Adipocyte (in vitro differentiated cells): ENCODE data around the gene SERTM1.

Source experiments
- DNase-seq: peaks from one replicate; pipeline ENCODE4 v3.0.0-alpha.2; 2015; ENCODE audit warnings: low read depth
- H3K27me3 ChIP-seq: replicated peaks from 2 replicates; pipeline ENCODE4 v1.7.0; 2013; ENCODE audit warnings: mild to moderate bottlenecking, low read length, moderate library complexity; ENCODE audit not compliant: control insufficient read depth, insufficient read depth
- H3K36me3 ChIP-seq: 2 replicates; pipeline ENCODE4 v1.7.0; 2013; ENCODE audit warnings: low read length, mild to moderate bottlenecking, moderate library complexity; ENCODE audit not compliant: control insufficient read depth, insufficient read depth, severe bottlenecking
- H3K4me1 ChIP-seq: 2 replicates; pipeline ENCODE4 v1.7.0; 2013; ENCODE audit warnings: mild to moderate bottlenecking, low read length, moderate library complexity; ENCODE audit not compliant: control insufficient read depth, insufficient read depth
- H3K4me3 ChIP-seq: 2 replicates; pipeline ENCODE4 v1.7.0; 2013; ENCODE audit warnings: mild to moderate bottlenecking, low read length, moderate library complexity
- H3K9ac ChIP-seq: 2 replicates; pipeline ENCODE4 v1.7.0; 2013; ENCODE audit warnings: mild to moderate bottlenecking, low read length, moderate library complexity
- H3K9me3 ChIP-seq: 2 replicates; pipeline ENCODE4 v1.7.0; 2013; ENCODE audit warnings: mild to moderate bottlenecking, low read length, moderate library complexity; ENCODE audit not compliant: control insufficient read depth

SERTM1 gene

DNA sequence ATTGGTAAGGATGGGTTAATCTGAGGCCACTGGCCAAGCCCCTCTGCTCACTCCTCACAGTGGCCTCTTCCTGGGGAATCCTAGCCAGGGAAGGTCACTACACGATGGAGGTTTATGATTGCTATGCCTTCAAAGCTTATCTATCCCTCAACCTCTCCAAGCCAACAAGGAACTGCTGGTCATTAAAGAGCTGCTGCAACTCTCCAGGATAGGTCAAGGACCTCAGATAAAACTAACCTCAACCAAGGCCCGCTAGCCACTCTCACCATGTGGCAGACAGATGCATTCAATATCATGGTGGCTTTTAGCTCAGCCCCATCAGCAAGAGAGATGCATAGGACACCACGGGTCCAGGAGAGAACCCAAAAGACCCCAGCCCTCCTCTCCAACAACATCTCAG lies 71.6 kb downstream of the SERTM1 start:
- Histone ChIP-seq H3K4me1 (no peaks in the 10 kb centered on the region), H3K9ac (no peak overlapping the region), H3K36me3 (no peaks in the 10 kb centered on the region), H3K27me3 (no peaks in the 10 kb centered on the region), H3K9me3 (no peaks in the 10 kb centered on the region), H3K4me3 (no peak overlapping the region)
- no peak for DNase-seq

DNA sequence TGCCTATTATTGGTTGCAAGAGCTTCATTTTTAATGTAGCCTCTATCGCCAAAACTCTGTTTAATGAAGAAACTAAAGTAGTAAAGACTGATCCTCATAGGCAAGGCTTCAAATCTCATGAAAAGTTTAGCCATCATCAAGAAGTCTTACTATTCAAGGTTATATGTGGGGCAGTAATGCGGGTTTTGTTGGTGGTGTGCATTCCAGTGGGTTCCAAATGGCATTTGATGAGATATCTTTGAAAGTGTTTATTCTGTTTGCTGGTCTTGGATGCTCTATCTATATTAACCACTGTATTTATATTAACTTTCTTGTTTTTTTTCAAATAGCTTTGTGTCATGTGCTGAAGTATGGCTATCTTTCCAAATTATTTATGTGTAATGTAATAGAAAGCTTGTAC lies 72.2 kb downstream of the SERTM1 start:
- Histone ChIP-seq H3K27me3 (no peaks in the 10 kb centered on the region), H3K36me3 (no peaks in the 10 kb centered on the region), H3K4me3 (no peak overlapping the region), H3K9ac (no peak overlapping the region), H3K9me3 (no peaks in the 10 kb centered on the region), H3K4me1 (no peaks in the 10 kb centered on the region)
- no peak for DNase-seq
